DND-41 (cell line): ENCODE results near the gene FARSB.

Source experiments
- ATAC-seq: fragments of 200-7000 bp; cut with Tn5 transposase; 3 replicates; pipeline ENCODE4 v1.9.1; 2021; ENCODE audit warnings: low read depth; ENCODE audit not compliant: insufficient read depth
- DNase-seq: peaks from one replicate; pipeline ENCODE4 v3.0.0-alpha.2; 2020
- H2AFZ ChIP-seq: 2 replicates; pipeline ENCODE4 v1.6.0; 2012; ENCODE audit warnings: low read depth, low read length
- H3K27ac ChIP-seq: 2 replicates; pipeline ENCODE4 v1.5.1; 2012; ENCODE audit warnings: low read length, inconsistent platforms
- H3K27me3 ChIP-seq: fragments of 200-600 bp; sonication (generic); 2 replicates; pipeline ENCODE4 v1.6.0; 2012; ENCODE audit warnings: low read length, mild to moderate bottlenecking, inconsistent platforms; ENCODE audit not compliant: insufficient read depth, poor library complexity
- H3K36me3 ChIP-seq: 2 replicates; pipeline ENCODE4 v1.5.1; 2012; ENCODE audit warnings: low read length, inconsistent platforms; ENCODE audit not compliant: insufficient read depth
- H3K4me1 ChIP-seq: 2 replicates; pipeline ENCODE4 v1.5.1; 2012; ENCODE audit warnings: mild to moderate bottlenecking, low read length; ENCODE audit not compliant: insufficient read depth
- H3K4me2 ChIP-seq: 2 replicates; pipeline ENCODE4 v1.6.0; 2012; ENCODE audit warnings: mild to moderate bottlenecking, moderate library complexity, low read length, inconsistent platforms; ENCODE audit not compliant: insufficient read depth
- H3K4me3 ChIP-seq, 2 experiments: fragments of 200-600 bp in 1 of 2; shearing (Covaris generic) in 1 of 2; 2 replicates each; pipeline ENCODE4 v1.5.1; 2012 to 2016; ENCODE audit warnings: inconsistent platforms in 2 of 2, low read length in 2 of 2, mild to moderate bottlenecking in 2 of 2, low read depth in 1 of 2, moderate library complexity in 1 of 2
- H3K79me2 ChIP-seq: 2 replicates; pipeline ENCODE4 v1.6.0; 2012; ENCODE audit warnings: low read length, inconsistent platforms; ENCODE audit not compliant: insufficient read depth
- H3K9ac ChIP-seq: 2 replicates; pipeline ENCODE4 v1.6.0; 2012; ENCODE audit warnings: low read depth, mild to moderate bottlenecking, inconsistent platforms, low read length, moderate library complexity
- H3K9me3 ChIP-seq: 2 replicates; pipeline ENCODE4 v1.5.1; 2012; ENCODE audit warnings: low read length, moderate library complexity, mild to moderate bottlenecking, inconsistent platforms; ENCODE audit not compliant: insufficient read depth, severe bottlenecking
- H4K20me1 ChIP-seq: 2 replicates; pipeline ENCODE4 v1.6.0; 2012; ENCODE audit warnings: low read length; ENCODE audit not compliant: insufficient read depth
- CTCF ChIP-seq: IDR thresholded peaks from 2 replicates; pipeline ENCODE4 v1.5.1; 2012; ENCODE audit warnings: borderline replicate concordance, low read length, moderate library complexity, mild to moderate bottlenecking; ENCODE audit not compliant: poor library complexity, severe bottlenecking; ENCODE audit errors: extremely low read depth
- EZH2 ChIP-seq: IDR thresholded peaks from 3 replicates; pipeline ENCODE4 v1.6.1; 2012; ENCODE audit warnings: borderline replicate concordance, low read depth, mild to moderate bottlenecking, moderate library complexity, low read length, inconsistent platforms; ENCODE audit not compliant: severe bottlenecking

Gene FARSB

GRCh38 chr2:222613715-222614331 lies 42.1 kb downstream of the FARSB start:
- DNase-seq (no peak), ATAC-seq (peak; percentile 82)
- Histone ChIP-seq H3K4me2 (no peak overlapping the region), H3K36me3 (peaks cover 83% of the 10 kb centered on the region), H3K79me2 (peaks cover 1% of the 10 kb centered on the region; the same call in 1 of the 2 replicates), H3K9ac (no peak overlapping the region), H3K4me3 (no peak overlapping the region), H3K27ac (no peak overlapping the region), H3K9me3 (no peaks in the 10 kb centered on the region), H4K20me1 (no peaks in the 10 kb centered on the region), H2AFZ (no peak overlapping the region), H3K4me1 (no peaks in the 10 kb centered on the region), H3K27me3 (no peaks in the 10 kb centered on the region)
- peak; percentile 73 for TF ChIP-seq CTCF
- no peak for TF ChIP-seq EZH2

GRCh38 chr2:222611684-222612083 lies 44.2 kb downstream of the FARSB start:
- ATAC-seq (no peak), DNase-seq (no peak)
- Histone ChIP-seq H3K9me3 (no peaks in the 10 kb centered on the region), H3K79me2 (peaks cover 1% of the 10 kb centered on the region; the same call in 1 of the 2 replicates), H3K9ac (no peak overlapping the region), H3K27ac (no peak overlapping the region), H3K4me2 (no peak overlapping the region), H3K4me1 (no peaks in the 10 kb centered on the region), H4K20me1 (no peaks in the 10 kb centered on the region), H3K36me3 (peaks cover 73% of the 10 kb centered on the region), H2AFZ (no peak overlapping the region), H3K27me3 (no peaks in the 10 kb centered on the region), H3K4me3 (no peak overlapping the region)
- TF ChIP-seq CTCF (no peak), EZH2 (no peak)

DNA sequence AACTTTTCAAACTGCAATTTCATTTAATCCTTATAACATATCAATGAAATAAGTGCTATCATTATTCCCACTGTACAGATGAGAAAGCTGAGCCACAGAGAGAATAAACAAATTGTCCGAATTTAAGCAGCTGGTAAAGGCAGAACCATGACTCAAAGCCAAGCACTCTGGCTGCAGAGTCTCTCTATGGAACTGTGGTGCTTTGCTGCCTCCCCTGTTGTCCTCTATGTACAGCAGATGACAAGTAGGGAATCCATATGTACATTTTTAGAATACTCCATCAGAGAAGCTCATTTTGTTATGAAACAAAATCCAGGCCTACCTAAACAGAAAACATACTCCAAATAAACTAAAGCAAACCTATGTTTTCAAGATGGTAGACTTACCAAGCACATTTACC lies 45.1 kb downstream of the FARSB start:
- no peak for DNase-seq
- H3K79me2 ChIP-seq, result peaks cover 4% of the 10 kb centered on the region; the same call in 1 of the 2 replicates
- no peak overlapping the region for H3K4me3 ChIP-seq
- no peak overlapping the region for H3K4me2 ChIP-seq
- no peak overlapping the region for H3K27ac ChIP-seq
- no peak overlapping the region for H3K9ac ChIP-seq
- no peaks in the 10 kb centered on the region for H3K9me3 ChIP-seq
- no peaks in the 10 kb centered on the region for H4K20me1 ChIP-seq
- H3K4me1 ChIP-seq, result no peaks in the 10 kb centered on the region
- TF ChIP-seq CTCF (no peak), EZH2 (no peak)
- no peak for ATAC-seq
- peaks cover 75% of the 10 kb centered on the region for H3K36me3 ChIP-seq
- no peak overlapping the region for H2AFZ ChIP-seq
- no peaks in the 10 kb centered on the region for H3K27me3 ChIP-seq

DNA sequence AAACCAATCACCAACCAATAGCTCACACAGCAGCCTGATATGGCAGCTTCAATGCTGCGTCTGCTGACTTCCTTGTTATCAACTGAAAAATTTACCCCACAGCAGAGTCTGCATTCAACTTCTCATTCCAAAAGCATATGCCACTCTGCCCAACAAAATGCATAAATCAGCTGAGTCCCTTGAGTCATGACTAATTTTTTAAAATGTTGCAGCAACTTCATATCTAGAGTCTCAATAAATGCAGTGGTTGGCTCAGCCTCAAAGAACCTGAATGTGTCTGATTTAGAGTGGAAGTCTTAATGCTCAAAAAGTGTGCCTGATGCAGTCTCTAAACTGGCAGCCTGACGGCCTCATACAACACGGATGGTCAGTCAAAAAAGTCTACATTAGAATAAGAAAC lies 46.5 kb downstream of the FARSB start:
- H3K9ac ChIP-seq, result no peak overlapping the region
- no peak overlapping the region for H2AFZ ChIP-seq
- ATAC-seq (no peak), DNase-seq (no peak)
- H3K4me1 ChIP-seq, result no peaks in the 10 kb centered on the region
- H3K9me3 ChIP-seq, result no peaks in the 10 kb centered on the region
- H3K79me2 ChIP-seq, result peaks cover 4% of the 10 kb centered on the region; the same call in 1 of the 2 replicates
- H3K4me2 ChIP-seq, result no peak overlapping the region
- TF ChIP-seq EZH2 (no peak), CTCF (no peak)
- no peak overlapping the region for H3K27ac ChIP-seq
- H4K20me1 ChIP-seq, result no peaks in the 10 kb centered on the region
- peaks cover 71% of the 10 kb centered on the region for H3K36me3 ChIP-seq
- H3K27me3 ChIP-seq, result no peaks in the 10 kb centered on the region
- no peak overlapping the region for H3K4me3 ChIP-seq
